Nephron progenitor cell (in vitro differentiated cells): ENCODE measurements around the gene KLHDC4.

Experiments
- DNase-seq: peaks from one replicate; pipeline ENCODE4 v3.0.0; 2021
- H3K27ac Mint-ChIP-seq: 2 replicates; pipeline ENCODE4 v1.8.0; 2021; ENCODE audit warnings: mild to moderate bottlenecking, moderate library complexity, mixed read lengths
- H3K27me3 Mint-ChIP-seq: 2 replicates; pipeline ENCODE4 v1.8.0; 2021; ENCODE audit warnings: mild to moderate bottlenecking, low read depth, mixed read lengths; ENCODE audit not compliant: poor library complexity
- H3K36me3 Mint-ChIP-seq: 2 replicates; pipeline ENCODE4 v1.8.0; 2021; ENCODE audit warnings: low read depth, mixed read lengths
- H3K4me1 Mint-ChIP-seq: 2 replicates; pipeline ENCODE4 v1.8.0; 2021; ENCODE audit warnings: mixed read lengths
- H3K4me3 Mint-ChIP-seq: 2 replicates; pipeline ENCODE4 v1.8.0; 2021; ENCODE audit warnings: mild to moderate bottlenecking, moderate library complexity, mixed read lengths
- H3K9me3 Mint-ChIP-seq: 2 replicates; pipeline ENCODE4 v1.8.0; 2021; ENCODE audit warnings: mild to moderate bottlenecking, moderate library complexity, mixed read lengths
- CTCF ChIP-seq: fragments of 200-600 bp; sonication (generic); IDR thresholded peaks from 2 replicates; pipeline ENCODE4 v1.5.0; 2021; ENCODE audit warnings: antibody characterized with exemption

KLHDC4 gene

GRCh38 chr16:87686697-87687096 is 79.1 kb downstream of the KLHDC4 start:
- H3K9me3 Mint-ChIP-seq, result no peaks in the 10 kb centered on the region
- no peaks in the 10 kb centered on the region for H3K27me3 Mint-ChIP-seq
- no peaks in the 10 kb centered on the region for H3K4me1 Mint-ChIP-seq
- H3K27ac Mint-ChIP-seq, result no peak overlapping the region
- no peak for TF ChIP-seq CTCF
- no peak overlapping the region for H3K4me3 Mint-ChIP-seq
- no peaks in the 10 kb centered on the region for H3K36me3 Mint-ChIP-seq
- no peak for DNase-seq

GRCh38 chr16:87685766-87686165 is 80.0 kb downstream of the KLHDC4 start:
- TF ChIP-seq CTCF, result no peak
- Mint-ChIP-seq H3K27ac (peak overlapping the region; percentile 18), H3K36me3 (no peaks in the 10 kb centered on the region), H3K9me3 (no peaks in the 10 kb centered on the region), H3K4me1 (no peaks in the 10 kb centered on the region), H3K27me3 (no peaks in the 10 kb centered on the region), H3K4me3 (no peak overlapping the region)
- no peak for DNase-seq

DNA sequence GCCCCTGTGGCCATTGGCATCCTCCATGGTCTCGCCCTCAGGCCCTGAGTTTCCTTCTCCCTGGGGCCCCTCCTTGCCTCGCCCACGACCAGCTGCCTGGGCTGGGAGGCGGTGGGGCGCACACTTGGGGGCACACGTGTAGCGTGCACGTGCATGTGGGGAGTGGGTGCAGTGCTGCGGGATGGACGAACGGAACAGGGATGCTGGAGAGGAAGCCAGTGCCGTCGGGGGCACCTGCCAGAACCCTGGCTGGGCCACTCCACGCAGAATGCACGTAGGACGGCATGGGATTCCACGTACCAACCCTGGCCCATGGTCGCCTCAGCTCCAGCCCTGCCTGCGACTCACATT is 80.4 kb downstream of the KLHDC4 start:
- H3K9me3 Mint-ChIP-seq, result no peaks in the 10 kb centered on the region
- H3K27ac Mint-ChIP-seq, result peak overlapping the region; percentile 18
- H3K27me3 Mint-ChIP-seq, result no peaks in the 10 kb centered on the region
- no peak for DNase-seq
- H3K36me3 Mint-ChIP-seq, result no peaks in the 10 kb centered on the region
- H3K4me1 Mint-ChIP-seq, result no peaks in the 10 kb centered on the region
- H3K4me3 Mint-ChIP-seq, result no peak overlapping the region
- no peak for TF ChIP-seq CTCF

GRCh38 chr16:87684711-87685404 is 80.9 kb downstream of the KLHDC4 start:
- TF ChIP-seq CTCF, result no peak
- no peaks in the 10 kb centered on the region for H3K36me3 Mint-ChIP-seq
- no peak for DNase-seq
- H3K4me1 Mint-ChIP-seq, result no peaks in the 10 kb centered on the region
- H3K9me3 Mint-ChIP-seq, result no peaks in the 10 kb centered on the region
- H3K27ac Mint-ChIP-seq, result no peak overlapping the region
- H3K4me3 Mint-ChIP-seq, result no peak overlapping the region
- H3K27me3 Mint-ChIP-seq, result no peaks in the 10 kb centered on the region

DNA sequence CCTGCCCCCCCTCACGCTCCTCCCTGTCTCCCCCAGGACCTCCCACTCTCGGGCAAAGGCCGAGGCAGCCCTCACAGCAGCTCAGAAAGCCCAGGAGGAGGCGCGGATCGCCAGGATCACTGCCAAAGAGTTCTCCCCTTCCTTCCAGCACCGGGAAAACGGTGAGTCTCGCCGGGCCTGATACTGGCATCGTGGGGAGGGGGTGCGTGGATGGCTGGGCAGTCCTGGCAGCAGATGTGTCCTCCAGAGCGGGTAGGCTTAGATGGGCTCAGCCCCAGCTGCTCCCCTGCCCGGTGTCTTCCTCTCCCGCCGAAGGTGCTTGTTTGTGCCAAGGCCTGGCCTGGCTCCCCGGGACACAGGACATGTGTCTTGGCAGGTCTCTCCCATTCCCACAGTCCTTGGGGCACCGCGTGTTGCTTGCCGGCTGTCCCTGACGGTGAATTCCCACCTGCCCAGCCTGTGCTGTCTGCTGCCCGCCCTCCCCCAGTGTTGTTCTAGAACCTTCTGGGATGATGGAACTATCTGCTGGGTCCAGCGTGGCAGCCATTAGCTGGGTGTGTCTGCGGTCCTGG is 81.6 kb downstream of the KLHDC4 start:
- Mint-ChIP-seq H3K36me3 (no peaks in the 10 kb centered on the region), H3K4me1 (peaks cover 2% of the 10 kb centered on the region), H3K27ac (no peak overlapping the region), H3K4me3 (no peak overlapping the region), H3K9me3 (no peaks in the 10 kb centered on the region), H3K27me3 (peaks cover under 1% of the 10 kb centered on the region)
- no peak for TF ChIP-seq CTCF
- no peak for DNase-seq

- no peak for TF ChIP-seq CTCF
- Mint-ChIP-seq H3K4me3 (no peak overlapping the region), H3K4me1 (peaks cover 11% of the 10 kb centered on the region), H3K36me3 (no peaks in the 10 kb centered on the region), H3K27ac (no peak overlapping the region), H3K9me3 (no peaks in the 10 kb centered on the region), H3K27me3 (peaks cover 3% of the 10 kb centered on the region)
- DNase-seq, result no peak
These were observed 82.9 kb downstream of the KLHDC4 start for GRCh38 chr16:87682852-87683399.
